KMS-11 (cell line): ENCODE measurements around the gene ATP8A2.
"Not testable (repeated sequence)": the region's sequence is repeated elsewhere in the genome, so short reads cannot be mapped to it uniquely, and the experiment has no call there.

Source experiments
- H2AFZ ChIP-seq: fragments of 200-600 bp; sonication (generic); 2 replicates; pipeline ENCODE4 v1.6.1; 2016; ENCODE audit warnings: antibody characterized with exemption, mixed run types, low read depth
- H3K27ac ChIP-seq: fragments of 200-600 bp; sonication (generic); 2 replicates; pipeline ENCODE4 v1.6.1; 2016; ENCODE audit warnings: mild to moderate bottlenecking, mixed run types
- H3K27me3 ChIP-seq: fragments of 200-600 bp; sonication (generic); 2 replicates; pipeline ENCODE4 v1.6.1; 2017; ENCODE audit warnings: mild to moderate bottlenecking, low read depth, mixed run types, moderate library complexity; ENCODE audit not compliant: insufficient read depth
- H3K36me3 ChIP-seq: fragments of 200-600 bp; sonication (generic); 2 replicates; pipeline ENCODE4 v1.6.1; 2017; ENCODE audit warnings: mild to moderate bottlenecking, mixed run types; ENCODE audit not compliant: insufficient read depth
- H3K4me1 ChIP-seq: fragments of 200-600 bp; sonication (generic); 2 replicates; pipeline ENCODE4 v1.6.1; 2016; ENCODE audit warnings: mild to moderate bottlenecking, low read depth, mixed run types; ENCODE audit not compliant: poor library complexity, severe bottlenecking
- H3K4me2 ChIP-seq: fragments of 200-600 bp; sonication (generic); 2 replicates; pipeline ENCODE4 v1.7.0; 2016; ENCODE audit warnings: mild to moderate bottlenecking, mixed run types
- H3K4me3 ChIP-seq: fragments of 200-600 bp; sonication (generic); IDR thresholded peaks from 2 replicates; pipeline ENCODE4 v1.6.1; 2017; ENCODE audit warnings: low read depth, low read length, mixed read lengths; ENCODE audit not compliant: insufficient read depth
- H3K79me2 ChIP-seq: fragments of 200-600 bp; sonication (generic); 2 replicates; pipeline ENCODE4 v1.6.1; 2016; ENCODE audit warnings: low read depth, mixed run types; ENCODE audit not compliant: insufficient read depth
- H3K9ac ChIP-seq: fragments of 200-600 bp; sonication (generic); 2 replicates; pipeline ENCODE4 v1.6.1; 2016; ENCODE audit warnings: mild to moderate bottlenecking, mixed run types
- H4K20me1 ChIP-seq: fragments of 200-600 bp; sonication (generic); 2 replicates; pipeline ENCODE4 v1.6.1; 2016; ENCODE audit warnings: mild to moderate bottlenecking, mixed run types; ENCODE audit not compliant: insufficient read depth
- CTCF ChIP-seq: fragments of 200-600 bp; sonication (generic); conservative IDR thresholded peaks from 2 replicates; pipeline ENCODE4 v1.6.1; 2017; ENCODE audit warnings: low read depth, mild to moderate bottlenecking, antibody characterized with exemption, low read length, moderate library complexity, mixed read lengths

The ATP8A2 gene

DNA sequence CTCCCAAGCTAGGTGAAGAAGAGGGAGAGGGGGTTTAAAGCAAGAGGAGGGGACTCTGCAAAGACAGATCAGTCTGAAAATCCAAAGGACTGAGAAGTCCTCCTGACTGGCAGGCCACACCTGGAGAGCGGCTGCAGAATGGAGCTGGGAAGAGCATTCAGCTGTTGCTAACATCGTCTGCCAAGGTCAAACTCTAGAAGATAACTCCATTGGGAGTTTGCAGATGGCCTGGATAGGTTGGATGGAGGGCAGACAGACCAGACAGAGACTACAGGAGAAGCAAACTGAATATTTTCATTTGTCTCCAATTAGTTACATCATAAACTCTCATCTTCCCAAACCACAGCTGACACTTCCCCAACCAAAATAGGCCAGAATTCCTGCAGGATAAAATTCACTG is 699.9 kb downstream of the ATP8A2 start:
- Histone ChIP-seq H3K4me3 (no peak overlapping the region), H2AFZ (no peak overlapping the region), H3K9ac (no peak overlapping the region), H3K79me2 (no peaks in the 10 kb centered on the region), H3K4me2 (no peak overlapping the region), H3K27me3 (no peaks in the 10 kb centered on the region), H3K36me3 (no peaks in the 10 kb centered on the region), H4K20me1 (no peaks in the 10 kb centered on the region), H3K4me1 (no peaks in the 10 kb centered on the region), H3K27ac (no peak overlapping the region)
- TF ChIP-seq CTCF = no peak

DNA sequence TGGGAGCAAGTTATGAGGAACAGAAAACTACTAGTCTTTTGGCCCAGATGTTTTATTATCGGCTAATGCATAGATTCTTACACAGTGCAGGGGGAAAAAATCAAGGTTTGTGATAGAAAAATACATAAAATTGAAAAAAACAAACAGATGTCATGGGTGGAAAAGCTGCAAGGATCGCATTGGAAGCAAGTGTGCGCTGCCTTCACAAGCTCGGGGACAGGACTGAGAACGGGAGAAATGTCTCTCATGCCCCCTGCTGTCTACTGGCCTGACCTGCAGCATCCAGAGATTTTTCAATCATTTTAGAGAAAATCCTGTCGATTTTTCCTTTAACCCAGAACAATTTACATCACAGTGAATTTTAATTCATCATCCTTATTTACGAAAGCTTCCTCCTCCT is 700.6 kb downstream of the ATP8A2 start:
- not testable (repeated sequence) for H3K79me2 ChIP-seq, H3K36me3 ChIP-seq, H3K27me3 ChIP-seq, H2AFZ ChIP-seq, H3K4me3 ChIP-seq, H4K20me1 ChIP-seq, H3K27ac ChIP-seq, H3K4me1 ChIP-seq, H3K4me2 ChIP-seq, H3K9ac ChIP-seq

GRCh38 chr13:26074706-26075105 is 702.9 kb downstream of the ATP8A2 start:
- Histone ChIP-seq H2AFZ (no peak overlapping the region), H3K36me3 (no peaks in the 10 kb centered on the region), H3K4me1 (no peaks in the 10 kb centered on the region), H3K4me2 (no peak overlapping the region), H3K79me2 (no peaks in the 10 kb centered on the region), H4K20me1 (no peaks in the 10 kb centered on the region), H3K4me3 (no peak overlapping the region), H3K27ac (no peak overlapping the region), H3K9ac (no peak overlapping the region), H3K27me3 (no peaks in the 10 kb centered on the region)
- TF ChIP-seq CTCF = no peak
